OCI-LY1 (cell line): ENCODE data around the gene C1orf87.

Source experiments
- H2AFZ ChIP-seq: fragments of 200-600 bp; sonication (generic), shearing (Covaris generic); 2 replicates; pipeline ENCODE4 v1.6.0; 2014; ENCODE audit warnings: antibody characterized with exemption, mild to moderate bottlenecking, low read length
- H3F3A ChIP-seq: fragments of 200-600 bp; sonication (generic), shearing (Covaris generic); 2 replicates; pipeline ENCODE4 v1.6.0; 2014; ENCODE audit warnings: mild to moderate bottlenecking, antibody characterized with exemption, low read length, moderate library complexity; ENCODE audit not compliant: insufficient read depth
- H3K27ac ChIP-seq: fragments of 200-600 bp; sonication (generic); 2 replicates; pipeline ENCODE4 v1.5.1; 2014; ENCODE audit warnings: low read length, mixed run types, mild to moderate bottlenecking, low read depth; ENCODE audit not compliant: poor library complexity, severe bottlenecking
- H3K27me3 ChIP-seq: fragments of 200-600 bp; sonication (generic); 2 replicates; pipeline ENCODE4 v1.6.0; 2014; ENCODE audit warnings: antibody characterized with exemption, mild to moderate bottlenecking, low read length, moderate library complexity; ENCODE audit not compliant: insufficient read depth
- H3K36me3 ChIP-seq: fragments of 200-600 bp; sonication (generic); 2 replicates; pipeline ENCODE4 v1.6.1; 2014; ENCODE audit warnings: mild to moderate bottlenecking, antibody characterized with exemption, low read length, moderate library complexity, mixed read lengths; ENCODE audit not compliant: insufficient read depth
- H3K4me1 ChIP-seq: fragments of 200-600 bp; sonication (generic); 2 replicates; pipeline ENCODE4 v1.5.1; 2014; ENCODE audit warnings: mild to moderate bottlenecking, low read length, moderate library complexity; ENCODE audit not compliant: insufficient read depth, severe bottlenecking
- H3K4me2 ChIP-seq: fragments of 200-600 bp; sonication (generic), shearing (Covaris generic); 2 replicates; pipeline ENCODE4 v1.6.1; 2014; ENCODE audit warnings: low read length
- H3K4me3 ChIP-seq: fragments of 200-600 bp; sonication (generic); 2 replicates; pipeline ENCODE4 v1.5.1; 2014; ENCODE audit warnings: low read length, low read depth, mild to moderate bottlenecking, mixed read lengths; ENCODE audit not compliant: poor library complexity, severe bottlenecking
- H3K79me2 ChIP-seq: fragments of 200-600 bp; shearing (Covaris generic); 2 replicates; pipeline ENCODE4 v1.6.1; 2016; ENCODE audit warnings: mixed run types, low read length, mixed read lengths; ENCODE audit not compliant: insufficient read depth
- H3K9ac ChIP-seq: fragments of 200-600 bp; sonication (generic), shearing (Covaris generic); 2 replicates; pipeline ENCODE4 v1.6.1; 2014; ENCODE audit warnings: mild to moderate bottlenecking, low read length, mixed read lengths
- H3K9me2 ChIP-seq: fragments of 200-600 bp; sonication (generic), shearing (Covaris generic); 2 replicates; pipeline ENCODE4 v1.6.1; 2014; ENCODE audit warnings: low read depth, mild to moderate bottlenecking, low read length, mixed read lengths
- H3K9me3 ChIP-seq: fragments of 200-600 bp; shearing (Covaris generic); 2 replicates; pipeline ENCODE4 v1.6.1; 2014; ENCODE audit warnings: low read length, mixed read lengths
- H4K20me1 ChIP-seq: fragments of 200-600 bp; sonication (generic), shearing (Covaris generic); 2 replicates; pipeline ENCODE4 v1.6.0; 2016; ENCODE audit warnings: mild to moderate bottlenecking, low read length; ENCODE audit not compliant: insufficient read depth
- CTCF ChIP-seq: fragments of 200-600 bp; sonication (generic), shearing (Covaris generic); IDR thresholded peaks from 2 replicates; pipeline ENCODE4 v1.5.1; 2017; ENCODE audit warnings: mild to moderate bottlenecking, antibody characterized with exemption, low read length, moderate library complexity, mixed read lengths
- EZH2 ChIP-seq: fragments of 200-600 bp; sonication (generic), shearing (Covaris generic); IDR thresholded peaks from 2 replicates; pipeline ENCODE4 v1.8.0; 2017; ENCODE audit warnings: borderline replicate concordance, mixed run types, mild to moderate bottlenecking, antibody characterized with exemption, low read length, moderate library complexity, mixed read lengths

The C1orf87 gene

GRCh38 chr1:59978026-59978425, 95.5 kb downstream of the C1orf87 start:
- Histone ChIP-seq H3K9me2 (no peaks in the 10 kb centered on the region), H3K9ac (no peak overlapping the region), H3F3A (no peaks in the 10 kb centered on the region), H3K79me2 (no peaks in the 10 kb centered on the region), H3K4me2 (no peak overlapping the region), H3K27me3 (no peaks in the 10 kb centered on the region), H3K4me1 (no peaks in the 10 kb centered on the region), H3K4me3 (no peak overlapping the region), H2AFZ (no peak overlapping the region), H4K20me1 (no peaks in the 10 kb centered on the region), H3K36me3 (no peaks in the 10 kb centered on the region), H3K9me3 (no peaks in the 10 kb centered on the region), H3K27ac (no peak overlapping the region)
- TF ChIP-seq CTCF, result no peak
- TF ChIP-seq EZH2, result no peak

DNA sequence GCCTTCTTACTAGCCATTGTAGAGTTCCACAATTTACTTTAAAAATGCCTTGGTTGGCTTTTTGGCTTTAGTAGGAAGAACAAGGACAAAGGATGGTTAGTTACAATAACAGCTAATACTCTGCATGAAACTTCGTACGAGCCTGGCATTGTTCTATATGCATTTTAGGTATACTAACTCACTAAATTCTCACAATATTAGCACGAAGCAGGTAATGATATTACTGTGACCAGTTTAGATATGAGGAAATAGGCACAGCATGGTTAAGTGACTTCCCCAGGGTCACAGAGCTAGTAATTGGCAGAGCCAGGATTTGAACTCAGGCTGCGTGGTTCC, 96.5 kb downstream of the C1orf87 start:
- Histone ChIP-seq H3K9ac (no peak overlapping the region), H3K4me1 (no peaks in the 10 kb centered on the region), H3K4me2 (no peak overlapping the region), H3K36me3 (no peaks in the 10 kb centered on the region), H3K27me3 (no peaks in the 10 kb centered on the region), H3F3A (no peaks in the 10 kb centered on the region), H3K27ac (no peak overlapping the region), H3K9me2 (no peaks in the 10 kb centered on the region), H3K4me3 (no peak overlapping the region), H3K9me3 (no peaks in the 10 kb centered on the region), H3K79me2 (no peaks in the 10 kb centered on the region), H2AFZ (no peak overlapping the region), H4K20me1 (no peaks in the 10 kb centered on the region)
- peak; percentile 3; the same call in 1 of the 2 replicates for TF ChIP-seq CTCF
- TF ChIP-seq EZH2, result no peak

DNA sequence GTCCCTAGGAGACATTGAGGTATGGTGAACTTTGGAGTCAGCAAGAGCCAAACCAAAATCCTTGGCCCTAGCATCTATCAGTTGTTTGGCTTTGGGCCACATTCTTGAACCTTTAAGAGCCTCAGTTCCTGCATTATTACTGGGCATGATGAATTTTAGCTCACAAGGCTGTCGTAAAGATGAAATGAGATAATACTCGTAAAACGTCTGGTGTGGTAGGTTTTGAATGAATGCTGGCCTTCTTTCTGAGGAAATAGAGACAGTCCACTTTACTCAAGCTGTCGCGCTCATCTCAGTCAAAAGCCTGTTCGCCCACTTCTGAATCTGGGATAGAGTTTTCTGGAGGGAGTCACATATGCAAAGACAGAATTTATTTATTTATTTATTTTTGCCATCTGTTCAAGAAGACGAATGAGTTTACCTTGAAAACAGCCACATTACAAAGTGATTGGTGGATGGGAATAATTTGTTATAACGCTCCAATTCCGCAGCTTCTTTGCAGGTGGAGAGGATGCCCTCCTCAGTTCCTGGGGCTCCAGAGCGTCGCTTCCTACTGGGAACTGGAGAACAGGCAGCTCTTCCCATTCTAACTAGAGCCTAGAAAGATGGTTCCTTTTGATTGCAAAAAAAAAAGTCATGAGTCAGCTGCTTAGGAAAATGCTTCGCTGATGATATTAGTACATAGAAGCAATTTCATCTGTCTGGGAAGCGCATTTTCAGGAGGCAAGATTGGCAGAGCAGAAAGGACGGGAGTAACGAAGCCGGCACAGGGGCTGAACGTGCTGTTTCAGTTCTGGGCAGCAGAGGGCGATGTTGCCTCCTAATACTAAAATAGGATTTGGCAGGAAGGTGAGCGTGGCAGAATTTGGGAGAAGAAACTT, 97.1 kb downstream of the C1orf87 start:
- H3K79me2 ChIP-seq, result no peaks in the 10 kb centered on the region
- no peak overlapping the region for H2AFZ ChIP-seq
- H3F3A ChIP-seq, result no peaks in the 10 kb centered on the region
- no peaks in the 10 kb centered on the region for H3K9me2 ChIP-seq
- no peaks in the 10 kb centered on the region for H3K9me3 ChIP-seq
- no peak overlapping the region for H3K9ac ChIP-seq
- H3K4me3 ChIP-seq, result no peak overlapping the region
- H3K4me2 ChIP-seq, result no peak overlapping the region
- no peaks in the 10 kb centered on the region for H3K27me3 ChIP-seq
- peak; percentile 87 for TF ChIP-seq CTCF
- no peak for TF ChIP-seq EZH2
- H4K20me1 ChIP-seq, result no peaks in the 10 kb centered on the region
- no peak overlapping the region for H3K27ac ChIP-seq
- no peaks in the 10 kb centered on the region for H3K4me1 ChIP-seq
- H3K36me3 ChIP-seq, result no peaks in the 10 kb centered on the region
